Mammary microvascular endothelial cell (primary cell): Measurements from ENCODE around the gene CRELD1. TPM values are rescaled to one million over a fixed set of nuclear protein-coding genes. Genes with fewer than 3 reads are reported as not detected.

Experiments
- total RNA-seq: library from RNA; depleted of rRNA; stranded (reverse); fragments of >200 nt; gene quantifications from 2 replicates; pipeline ENCODE4 v1.2.3, GENCODE V29; 2015

CRELD1 gene
- 25.1 and 29.6 TPM in 2 replicates for total RNA-seq

GRCh38 chr3:9933561-9934234 is at the start of gene CRELD1:
Gene CRELD1 (plus strand): TSS chr3:9933834. CDS start chr3:9934439, 605 bp downstream.

GRCh38 chr3:9890249-9891071 is 43.2 kb upstream of the CRELD1 start, which contains the start of gene JAGN1:
Gene JAGN1 (plus strand): TSS chr3:9890610. CDS start chr3:9890723, 113 bp downstream.

GRCh38 chr3:9902372-9903237 is 31.0 kb upstream of the CRELD1 start, which contains the start of gene IL17RE:
Gene IL17RE (plus strand): TSS chr3:9902848. CDS start chr3:9902933, 85 bp downstream.

GRCh38 chr3:9916734-9917680 is 16.6 kb upstream of the CRELD1 start, which contains the start of gene IL17RC:
Gene IL17RC (plus strand): TSS chr3:9917098. CDS start chr3:9917316, 218 bp downstream.

DNA sequence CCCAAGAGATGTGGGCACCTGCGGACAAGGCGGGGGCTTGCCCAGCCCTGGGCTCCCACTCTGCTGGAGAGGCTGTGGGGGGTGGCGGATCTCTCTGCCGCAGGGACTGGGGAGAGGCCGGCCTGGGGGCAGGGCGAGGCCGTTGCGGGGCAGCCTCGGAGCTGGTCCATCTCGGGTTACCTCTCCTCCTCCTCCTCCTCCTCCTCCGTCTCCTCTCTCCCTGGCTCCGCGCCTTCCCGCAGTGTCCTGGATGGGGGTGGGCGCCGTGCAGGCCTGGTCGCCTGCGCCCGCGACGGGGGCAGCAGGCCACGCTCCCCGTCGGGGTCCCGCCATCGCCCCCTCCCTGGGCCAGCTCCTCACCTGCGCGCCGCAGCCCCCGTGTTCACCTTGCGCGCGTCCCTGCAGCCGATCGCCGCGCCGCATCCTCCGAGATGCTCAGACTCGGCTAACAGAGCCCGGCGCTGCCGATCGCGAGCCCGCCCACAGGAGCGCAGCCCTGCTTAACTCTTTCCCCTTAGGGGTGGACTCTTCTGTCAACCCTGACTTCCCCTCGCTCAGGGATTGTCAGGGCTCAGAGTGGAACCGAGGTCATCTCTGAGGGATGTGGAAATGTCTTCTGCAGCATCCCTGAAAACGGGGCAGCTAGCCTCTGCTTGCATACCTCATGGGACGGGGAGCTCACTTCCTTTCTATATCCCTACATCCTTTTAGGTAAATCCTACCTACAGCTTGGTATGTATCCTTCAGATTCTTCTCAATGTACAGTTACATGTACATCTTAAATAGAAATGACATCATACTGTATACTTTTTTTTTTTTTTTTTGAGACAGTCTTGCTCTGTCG is 18.6 kb downstream of the CRELD1 start, which contains the start of gene PRRT3:
Gene PRRT3, minus strand, starts transcription at position 447 of the 844 bp plus-strand sequence. CDS start 2,293 bp downstream, outside the sequence.

Other genes with a start within 250 kb of the CRELD1 start
- gene CPNE9, start 230.0 kb upstream of the CRELD1 start, total RNA-seq = 0.30 TPM in 1 of 2 replicates, not detected in the other
- 14.9 and 19.8 TPM in 2 replicates for gene BRPF1, start 202.1 kb upstream of the CRELD1 start, total RNA-seq
- gene OGG1, start 183.9 kb upstream of the CRELD1 start, total RNA-seq = 23.5 and 24.0 TPM in 2 replicates
- 51.8 and 52.6 TPM in 2 replicates for gene CAMK1, start 163.9 kb upstream of the CRELD1 start, total RNA-seq
- 63.8 and 65.6 TPM in 2 replicates for gene TADA3, start 141.4 kb upstream of the CRELD1 start, total RNA-seq
- gene ARPC4, start 140.8 kb upstream of the CRELD1 start, total RNA-seq = 295 and 301 TPM in 2 replicates
- gene TTLL3, start 123.6 kb upstream of the CRELD1 start, total RNA-seq = 6.1 and 15.0 TPM in 2 replicates
- gene RPUSD3, start 89.8 kb upstream of the CRELD1 start, total RNA-seq = 53.0 and 56.1 TPM in 2 replicates
- not detected in 2 replicates for gene CIDEC, start 53.6 kb upstream of the CRELD1 start, total RNA-seq
- 46.4 and 59.2 TPM in 2 replicates for gene JAGN1, start 43.2 kb upstream of the CRELD1 start, total RNA-seq
- 0.07 and 0.34 TPM in 2 replicates for gene IL17RE, start 31.0 kb upstream of the CRELD1 start, total RNA-seq
- 24.9 and 28.7 TPM in 2 replicates for gene IL17RC, start 16.7 kb upstream of the CRELD1 start, total RNA-seq
- 1.5 and 1.6 TPM in 2 replicates for gene PRRT3, start 18.6 kb downstream of the CRELD1 start, total RNA-seq
- 69.6 and 94.3 TPM in 2 replicates for gene EMC3, start 53.0 kb downstream of the CRELD1 start, total RNA-seq
- gene FANCD2, start 92.6 kb downstream of the CRELD1 start, total RNA-seq = 20.6 and 34.6 TPM in 2 replicates
- gene FANCD2OS, start 174.4 kb downstream of the CRELD1 start, total RNA-seq = not detected in 2 replicates
- gene BRK1, start 181.8 kb downstream of the CRELD1 start, total RNA-seq = 134 and 144 TPM in 2 replicates
- gene VHL, start 207.9 kb downstream of the CRELD1 start, total RNA-seq = 30.6 and 33.9 TPM in 2 replicates
- 15.8 and 21.6 TPM in 2 replicates for gene IRAK2, start 231.1 kb downstream of the CRELD1 start, total RNA-seq